Measurements from ENCODE around the gene ZEB2.

ZEB2 gene

DNA sequence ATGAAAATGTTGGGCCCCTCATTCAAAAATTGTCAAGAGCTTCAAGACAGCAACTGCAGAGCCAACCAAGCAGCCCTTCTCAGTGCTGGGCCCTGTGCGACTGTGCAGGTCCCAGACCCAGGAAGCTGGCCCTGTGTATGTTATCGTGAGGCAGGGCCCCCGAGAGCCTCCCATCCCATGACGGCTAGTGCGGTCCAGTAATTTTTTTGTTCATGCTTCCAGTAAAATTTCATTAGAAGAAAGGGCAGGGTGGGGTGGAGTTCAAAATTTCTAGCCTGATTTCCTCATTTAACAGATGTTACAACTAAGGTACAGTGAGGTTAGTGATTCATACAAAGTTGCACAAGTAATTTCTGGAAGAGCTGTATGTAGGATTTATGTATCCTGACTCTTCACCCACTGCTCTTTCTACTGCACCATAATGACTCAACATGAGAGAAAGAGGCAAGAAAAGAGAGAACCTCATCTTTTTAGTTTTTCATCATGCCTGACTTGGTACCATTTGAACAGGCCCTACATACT lies 105.5 kb downstream of the ZEB2 start:
- Histone ChIP-seq H3K4me2 (ENCODE audit: low read length) (no peak overlapping the region), H3K9me3 (ENCODE audit: control insufficient read depth, insufficient read depth, low read length) (no peaks in the 10 kb centered on the region), H4K20me1 (ENCODE audit: control insufficient read depth, insufficient read depth, low read depth, low read length) (no peaks in the 10 kb centered on the region), H3K36me3 (ENCODE audit: control insufficient read depth, low read length) (peaks cover 3% of the 10 kb centered on the region; the same call in 1 of the 2 replicates), H3K79me2 (ENCODE audit: control insufficient read depth, low read length) (no peaks in the 10 kb centered on the region), H3K27me3 (ENCODE audit: control insufficient read depth, low read length) (no peaks in the 10 kb centered on the region), H3K4me1 (ENCODE audit: control insufficient read depth, low read length) (no peaks in the 10 kb centered on the region), H3F3A (ENCODE audit: control insufficient read depth, insufficient read depth) (no peaks in the 10 kb centered on the region), H3K4me3 (ENCODE audit: low read length) (no peak overlapping the region), H3K9me2 (replicated peaks; ENCODE audit: control insufficient read depth, low read length) (no peaks in the 10 kb centered on the region), H3K27ac (ENCODE audit: low read depth, low read length) (no peak overlapping the region)
- TF ChIP-seq EZH2phosphoT487 (IDR thresholded peaks at IDR 0.05; ENCODE audit: borderline replicate concordance, low read length) (no peak), CTCF (IDR thresholded peaks at IDR 0.05; ENCODE audit: low read depth, low read length, poor library complexity, severe bottlenecking) (no peak)

- TF ChIP-seq CTCF (IDR thresholded peaks at IDR 0.05; ENCODE audit: low read depth, low read length, poor library complexity, severe bottlenecking) (no peak), EZH2phosphoT487 (IDR thresholded peaks at IDR 0.05; ENCODE audit: borderline replicate concordance, low read length) (no peak)
- no peaks in the 10 kb centered on the region for H3K27me3 ChIP-seq (ENCODE audit: control insufficient read depth, low read length)
Observed at GRCh38 chr2:144412709-144413108, 107.2 kb downstream of the ZEB2 start.

DNA sequence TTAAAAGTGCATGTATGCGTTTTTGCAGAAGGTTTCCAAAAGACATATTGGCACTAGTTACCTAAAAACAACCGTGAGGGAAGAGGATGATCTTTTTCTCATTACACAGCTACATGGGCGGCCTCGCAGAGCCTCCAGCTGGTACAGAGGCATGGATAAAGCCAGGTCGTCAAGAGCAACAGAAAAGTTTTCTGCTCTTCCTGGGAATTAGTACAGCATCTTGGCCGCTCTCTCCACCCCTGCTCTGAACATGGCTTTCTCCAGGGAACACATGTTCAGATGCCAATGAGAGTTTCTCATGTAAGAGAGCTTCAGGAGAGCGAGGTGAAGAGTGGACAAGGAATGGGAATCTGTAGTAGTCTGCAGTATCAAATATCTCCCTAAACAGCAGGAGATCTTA lies 108.4 kb downstream of the ZEB2 start:
- TF ChIP-seq EZH2phosphoT487 (IDR thresholded peaks at IDR 0.05; ENCODE audit: borderline replicate concordance, low read length) (no peak), CTCF (IDR thresholded peaks at IDR 0.05; ENCODE audit: low read depth, low read length, poor library complexity, severe bottlenecking) (no peak)
- Histone ChIP-seq H3F3A (ENCODE audit: control insufficient read depth, insufficient read depth) (no peaks in the 10 kb centered on the region), H3K4me1 (ENCODE audit: control insufficient read depth, low read length) (peaks cover 10% of the 10 kb centered on the region)

More at GRCh38 chr2:144412709-144413108, 107.2 kb downstream of the ZEB2 start:
- Histone ChIP-seq H3F3A (ENCODE audit: control insufficient read depth, insufficient read depth) (no peaks in the 10 kb centered on the region), H3K36me3 (ENCODE audit: control insufficient read depth, low read length) (peaks cover 6% of the 10 kb centered on the region), H3K9me2 (replicated peaks; ENCODE audit: control insufficient read depth, low read length) (no peaks in the 10 kb centered on the region), H3K4me1 (ENCODE audit: control insufficient read depth, low read length) (no peaks in the 10 kb centered on the region), H3K4me2 (ENCODE audit: low read length) (no peak overlapping the region), H3K4me3 (ENCODE audit: low read length) (no peak overlapping the region), H4K20me1 (ENCODE audit: control insufficient read depth, insufficient read depth, low read depth, low read length) (no peaks in the 10 kb centered on the region), H3K27ac (ENCODE audit: low read depth, low read length) (no peak overlapping the region), H3K9me3 (ENCODE audit: control insufficient read depth, insufficient read depth, low read length) (no peaks in the 10 kb centered on the region), H3K79me2 (ENCODE audit: control insufficient read depth, low read length) (no peaks in the 10 kb centered on the region)

More for the DNA sequence above, 108.4 kb downstream of the ZEB2 start:
- Histone ChIP-seq H3K9me2 (replicated peaks; ENCODE audit: control insufficient read depth, low read length) (no peaks in the 10 kb centered on the region), H3K9me3 (ENCODE audit: control insufficient read depth, insufficient read depth, low read length) (no peaks in the 10 kb centered on the region), H3K4me3 (ENCODE audit: low read length) (no peak overlapping the region), H4K20me1 (ENCODE audit: control insufficient read depth, insufficient read depth, low read depth, low read length) (no peaks in the 10 kb centered on the region), H3K27me3 (ENCODE audit: control insufficient read depth, low read length) (no peaks in the 10 kb centered on the region), H3K27ac (ENCODE audit: low read depth, low read length) (no peak overlapping the region), H3K36me3 (ENCODE audit: control insufficient read depth, low read length) (peaks cover 3% of the 10 kb centered on the region; the same call in 1 of the 2 replicates), H3K4me2 (ENCODE audit: low read length) (no peak overlapping the region), H3K79me2 (ENCODE audit: control insufficient read depth, low read length) (no peaks in the 10 kb centered on the region)
